GM19238 (cell line): Measurements from ENCODE around the gene MGME1.
A peak's percentile ranks its signal among the peaks of the same experiment; 100 is the strongest.

ENCODE experiments used
- DNase-seq: peaks from one replicate; pipeline ENCODE4 v3.0.0; 2011; ENCODE audit warnings: low spot score; ENCODE audit not compliant: insufficient read length

MGME1 gene

GRCh38 chr20:17992224-17992637 lies 23.4 kb downstream of the MGME1 start:
- no peak for DNase-seq

- no peak for DNase-seq
Measured at GRCh38 chr20:17992847-17993513, 24.2 kb downstream of the MGME1 start.

GRCh38 chr20:17993546-17993945 lies 24.7 kb downstream of the MGME1 start:
- no peak for DNase-seq

- no peak for DNase-seq
Measured at GRCh38 chr20:17995967-17996819, 27.4 kb downstream of the MGME1 start.

GRCh38 chr20:17998446-17998845 lies 29.6 kb downstream of the MGME1 start:
- DNase-seq, result no peak

GRCh38 chr20:17999566-17999965 lies 30.7 kb downstream of the MGME1 start:
- no peak for DNase-seq

- no peak for DNase-seq
Measured at GRCh38 chr20:18001131-18001921, 32.5 kb downstream of the MGME1 start.

- DNase-seq, result peak; percentile 30
Measured at GRCh38 chr20:18003897-18004296, 35.1 kb downstream of the MGME1 start.

- DNase-seq, result no peak
Measured at GRCh38 chr20:18004384-18005031, 35.7 kb downstream of the MGME1 start.

GRCh38 chr20:18005170-18005989 lies 36.6 kb downstream of the MGME1 start:
- DNase-seq, result peak; percentile 68

GRCh38 chr20:18005990-18006364 lies 37.2 kb downstream of the MGME1 start:
- no peak for DNase-seq

GRCh38 chr20:18006684-18007083 lies 37.9 kb downstream of the MGME1 start:
- DNase-seq, result no peak

- DNase-seq, result no peak
Measured at GRCh38 chr20:18007534-18008292, 38.9 kb downstream of the MGME1 start.

GRCh38 chr20:18009116-18009515 lies 40.3 kb downstream of the MGME1 start:
- DNase-seq, result no peak

GRCh38 chr20:18011482-18011881 lies 42.7 kb downstream of the MGME1 start:
- DNase-seq, result no peak

GRCh38 chr20:18011951-18012645 lies 43.3 kb downstream of the MGME1 start:
- no peak for DNase-seq

GRCh38 chr20:18012901-18013300 lies 44.1 kb downstream of the MGME1 start:
- no peak for DNase-seq

GRCh38 chr20:18014411-18014810 lies 45.6 kb downstream of the MGME1 start:
- DNase-seq, result no peak

- no peak for DNase-seq
Measured at GRCh38 chr20:18016772-18017171, 48.0 kb downstream of the MGME1 start.
